HCT116 (cell line): Measurements from ENCODE around the gene PRSS33. TPM values are rescaled to one million over a fixed set of nuclear protein-coding genes. Genes with fewer than 3 reads are reported as not detected.

ENCODE experiments used
- ATAC-seq: fragments of 200-7000 bp; cut with Tn5 transposase; 2 replicates; pipeline ENCODE4 v1.9.1; 2020; ENCODE audit warnings: mild to moderate bottlenecking, moderate library complexity
- BruUV-seq: library from RNA; stranded (reverse); fragments of 400-500 nt; replicated peaks from 2 replicates; lab custom pipeline; 2021; lab: Mats Ljungman, UMichigan
- CTCF ChIA-PET: fragments of 300-600 bp; sonication (Branson Sonifier 250); formaldehyde crosslinking; loops from one replicate; lab custom pipeline; 2021; ENCODE audit warnings: antibody characterized with exemption; lab: Charles Lee
- POLR2A ChIA-PET: fragments of 300-600, 350-600 bp; sonication (Branson Sonifier 250); formaldehyde crosslinking; loops from one replicate; lab custom pipeline; 2021; ENCODE audit warnings: antibody characterized with exemption; lab: Charles Lee
- RAD21 ChIA-PET, 2 experiments: fragments of 300-600 bp; sonication (Branson Sonifier 250); formaldehyde crosslinking; loops; one replicate each; lab custom pipeline; 2023; ENCODE audit warnings: low total read pairs in 2 of 2; ENCODE audit not compliant: uncharacterized antibody in 2 of 2, unreplicated experiment in 2 of 2, low non-redundant PET in 1 of 2; lab: Charles Lee
- DNase-seq: peaks from one replicate; pipeline ENCODE4 v3.0.0-alpha.2; 2010; ENCODE audit warnings: low read depth, low spot score
- H2AFZ ChIP-seq: fragments of 200-600 bp; shearing (Covaris generic), sonication (generic); 2 replicates; pipeline ENCODE4 v1.6.1; 2017; ENCODE audit warnings: low read depth, mixed run types, mixed read lengths, antibody characterized with exemption, low read length; ENCODE audit not compliant: poor library complexity, severe bottlenecking
- H3K27ac ChIP-seq: 2 replicates; pipeline ENCODE4 v1.5.1; 2012; ENCODE audit warnings: low read depth, low read length
- H3K27me3 ChIP-seq: fragments of 200-600 bp; sonication (generic); 2 replicates; pipeline ENCODE4 v1.6.1; 2016; ENCODE audit warnings: mixed run types, low read length, mixed read lengths; ENCODE audit not compliant: insufficient read depth
- H3K36me3 ChIP-seq, 2 experiments: fragments of 200-500 bp in 1 of 2; fragments of 200-600 bp in 1 of 2; sonication (Bioruptor generic) in 1 of 2; sonication (generic) in 1 of 2; 2 replicates each; pipeline versions ENCODE4 v1.5.1 to v1.6.1; 2014 to 2016; ENCODE audit warnings: low read length in 2 of 2, inconsistent platforms in 1 of 2, mixed read lengths in 1 of 2, mixed run types in 1 of 2; ENCODE audit not compliant: insufficient read depth in 2 of 2, control insufficient read depth in 1 of 2
- H3K4me1 ChIP-seq, 2 experiments: fragments of 200-600 bp in 1 of 2; sonication (generic) in 1 of 2; 2 replicates each; pipeline versions ENCODE4 v1.5.1 to v1.6.1; 2012 to 2017; ENCODE audit warnings: low read length in 2 of 2, inconsistent platforms in 1 of 2, mild to moderate bottlenecking in 1 of 2, mixed read lengths in 1 of 2, mixed run types in 1 of 2, moderate library complexity in 1 of 2; ENCODE audit not compliant: insufficient read depth in 2 of 2, control insufficient read depth in 1 of 2
- H3K4me2 ChIP-seq: fragments of 200-600 bp; sonication (generic); 2 replicates; pipeline ENCODE4 v1.6.1; 2017; ENCODE audit warnings: mixed run types, low read length, mixed read lengths
- H3K4me3 ChIP-seq, 2 experiments: fragments of 200-600 bp in 1 of 2; sonication (generic) in 1 of 2; replicated peaks in 1 of 2; 2 replicates each; pipeline ENCODE4 v1.5.1; 2011 to 2016; ENCODE audit warnings: low read length in 2 of 2, control low read depth in 1 of 2, low read depth in 1 of 2, mild to moderate bottlenecking in 1 of 2, mixed read lengths in 1 of 2, mixed run types in 1 of 2
- H3K79me2 ChIP-seq: fragments of 200-600 bp; sonication (generic); 2 replicates; pipeline ENCODE4 v1.6.1; 2017; ENCODE audit warnings: mild to moderate bottlenecking, mixed run types, low read length, moderate library complexity, mixed read lengths; ENCODE audit not compliant: insufficient read depth
- H3K9ac ChIP-seq: fragments of 200-600 bp; sonication (generic); 2 replicates; pipeline ENCODE4 v1.6.1; 2016; ENCODE audit warnings: low read length, mixed read lengths
- H3K9me2 ChIP-seq: fragments of 200-600 bp; sonication (generic), shearing (Covaris generic); 2 replicates; pipeline ENCODE4 v1.6.1; 2017; ENCODE audit warnings: mixed run types, mild to moderate bottlenecking, moderate library complexity; ENCODE audit not compliant: insufficient read depth
- H3K9me3 ChIP-seq, 2 experiments: fragments of 200-500 bp in 1 of 2; fragments of 200-600 bp in 1 of 2; sonication (Bioruptor generic) in 1 of 2; sonication (generic) in 1 of 2; 2 replicates each; pipeline ENCODE4 v1.6.1; 2014 to 2017; ENCODE audit warnings: low read length in 2 of 2, mixed read lengths in 2 of 2, inconsistent platforms in 1 of 2, low read depth in 1 of 2, mild to moderate bottlenecking in 1 of 2, mixed run types in 1 of 2, moderate library complexity in 1 of 2; ENCODE audit not compliant: control insufficient read depth in 1 of 2, insufficient read depth in 1 of 2
- H4K20me1 ChIP-seq: fragments of 200-600 bp; sonication (generic), shearing (Covaris generic); 2 replicates; pipeline ENCODE4 v1.6.1; 2017; ENCODE audit warnings: mixed run types, mild to moderate bottlenecking, moderate library complexity; ENCODE audit not compliant: insufficient read depth
- CBX3 ChIP-seq: IDR thresholded peaks from 2 replicates; pipeline ENCODE4 v1.6.1; 2012; ENCODE audit warnings: low read depth
- CEBPB ChIP-seq: IDR thresholded peaks from 2 replicates; pipeline ENCODE4 v1.6.1; 2012; ENCODE audit warnings: low read depth
- EGR1 ChIP-seq: IDR thresholded peaks from 2 replicates; pipeline ENCODE4 v1.6.1; 2012; ENCODE audit warnings: low read depth
- ELF1 ChIP-seq: IDR thresholded peaks from 2 replicates; pipeline ENCODE4 v1.6.1; 2012; ENCODE audit warnings: low read depth, borderline replicate concordance
- EZH2phosphoT487 ChIP-seq: fragments of 200-600 bp; IDR thresholded peaks from 2 replicates; pipeline ENCODE4 v1.6.1; 2018; ENCODE audit warnings: antibody characterized with exemption, borderline replicate concordance
- FOSL1 ChIP-seq: IDR thresholded peaks from 2 replicates; pipeline ENCODE4 v1.6.1; 2012; ENCODE audit warnings: low read depth
- JUND ChIP-seq: IDR thresholded peaks from 2 replicates; pipeline ENCODE4 v1.6.1; 2012
- POLR2A ChIP-seq: IDR thresholded peaks from 2 replicates; pipeline ENCODE4 v1.7.0; 2011; ENCODE audit warnings: borderline replicate concordance; ENCODE audit not compliant: insufficient read depth, insufficient read length; ENCODE audit errors: extremely low read depth
- POLR2AphosphoS5 ChIP-seq: IDR thresholded peaks from 2 replicates; pipeline ENCODE4 v1.6.1; 2011; ENCODE audit warnings: mild to moderate bottlenecking, low read depth, low read length, moderate library complexity
- RAD21 ChIP-seq: IDR thresholded peaks from 2 replicates; pipeline ENCODE4 v1.6.1; 2012; ENCODE audit warnings: low read depth, mild to moderate bottlenecking
- SIN3A ChIP-seq: IDR thresholded peaks from 2 replicates; pipeline ENCODE4 v1.6.1; 2012; ENCODE audit warnings: low read depth
- SP1 ChIP-seq: IDR thresholded peaks from 2 replicates; pipeline ENCODE4 v1.6.1; 2012; ENCODE audit warnings: low read depth
- SRF ChIP-seq: IDR thresholded peaks from 2 replicates; pipeline ENCODE4 v1.6.1; 2012; ENCODE audit warnings: low read depth
- TCF7L2 ChIP-seq: IDR thresholded peaks from 2 replicates; pipeline ENCODE4 v1.7.0; 2011; ENCODE audit warnings: borderline replicate concordance, inconsistent platforms; ENCODE audit not compliant: insufficient read depth, insufficient read length; ENCODE audit errors: extremely low read depth
- YY1 ChIP-seq: IDR thresholded peaks from 2 replicates; pipeline ENCODE4 v1.6.1; 2011; ENCODE audit warnings: low read length, low read depth, moderate library complexity, mild to moderate bottlenecking; ENCODE audit not compliant: insufficient replicate concordance; ENCODE audit errors: extremely low read depth
- ZFX ChIP-seq: fragments of 450-650 bp; IDR thresholded peaks from 2 replicates; pipeline ENCODE4 v1.6.1; 2017
- intact Hi-C: fragments of 100-400 bp; cut with micrococcal nuclease; formaldehyde crosslinking; loops from 2 replicates; pipeline ENCODE4 v1.10.0; 2022
- total RNA-seq: library from RNA; stranded (reverse); gene quantifications from one replicate; pipeline ENCODE4 v1.2.1, GENCODE V29; 2021; ENCODE audit not compliant: unreplicated experiment
- TF ChIP-seq, protein P1 (sequence below): IDR thresholded peaks from 2 replicates; pipeline ENCODE4 v1.6.1; 2011; ENCODE audit warnings: mild to moderate bottlenecking, low read length, moderate library complexity; ENCODE audit not compliant: insufficient replicate concordance; ENCODE audit errors: extremely low read depth
- TF ChIP-seq, protein P2 (sequence below): IDR thresholded peaks from 2 replicates; pipeline ENCODE4 v1.6.1; 2012
- TF ChIP-seq, protein P3 (sequence below), 3 experiments: fragments of 200-600 bp in 1 of 3; sonication (generic) in 1 of 3; IDR thresholded peaks in 2 of 3; conservative IDR thresholded peaks in 1 of 3; 2 replicates each; pipeline ENCODE4 v1.5.1; 2012 to 2017; ENCODE audit warnings: low read depth in 2 of 3, low read length in 2 of 3, antibody characterized with exemption in 1 of 3, borderline replicate concordance in 1 of 3, control low read depth in 1 of 3, mild to moderate bottlenecking in 1 of 3, mixed read lengths in 1 of 3, mixed run types in 1 of 3, moderate library complexity in 1 of 3; ENCODE audit not compliant: insufficient read depth in 1 of 3
- TF ChIP-seq, protein P4 (sequence below): IDR thresholded peaks from 2 replicates; pipeline ENCODE4 v1.6.1; 2012; ENCODE audit warnings: low read depth

PRSS33 gene
- total RNA-seq, 1 experiment from 2014 or later: not detected

DNA sequence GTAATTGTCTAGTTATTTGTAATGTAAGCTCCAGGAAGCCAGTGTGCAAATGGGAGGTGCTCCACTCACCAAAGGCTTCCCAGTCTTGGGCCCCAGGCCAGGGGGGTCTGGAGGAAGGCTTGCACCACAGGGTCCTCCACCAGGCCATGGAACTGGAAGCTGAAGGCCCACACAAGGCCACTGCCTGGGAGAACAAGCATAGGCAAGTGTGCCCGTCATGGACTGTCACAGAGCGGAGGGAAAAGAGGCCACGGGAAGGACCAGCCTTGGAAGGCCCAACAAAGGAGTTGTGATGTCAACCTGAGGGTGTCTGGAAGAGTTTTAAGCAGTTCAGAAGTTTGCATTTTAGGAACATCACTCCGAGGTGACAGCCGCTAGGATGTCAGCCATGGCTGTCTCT, 37.9 kb downstream of the PRSS33 start:
- H3K9me3 ChIP-seq: no peaks in the 10 kb centered on the region
- peaks cover 9% of the 10 kb centered on the region; the same call in 1 of the 2 replicates for H4K20me1 ChIP-seq
- ChIA-PET POLR2A (no interaction called here), RAD21 (no interaction called here), CTCF (no interaction called here)
- DNase-seq (no peak), ATAC-seq (no peak)
- H3K79me2 ChIP-seq: peaks cover 33% of the 10 kb centered on the region
- no TSS peak for BruUV-seq
- H3K9me2 ChIP-seq: no peaks in the 10 kb centered on the region
- no peak overlapping the region for H3K27ac ChIP-seq
- H3K4me2 ChIP-seq: no peak overlapping the region
- H2AFZ ChIP-seq: no peak overlapping the region
- no peak overlapping the region for H3K4me3 ChIP-seq
- peaks cover 14 to 26% of the 10 kb centered on the region in 2 experiments for H3K4me1 ChIP-seq
- intact Hi-C loops: no loop called here
- H3K27me3 ChIP-seq: no peaks in the 10 kb centered on the region
- H3K9ac ChIP-seq: no peak overlapping the region
- no peak for TF ChIP-seq TCF7L2
- no peak for TF ChIP-seq CBX3
- no peak for TF ChIP-seq RAD21
- no peak for TF ChIP-seq POLR2A
- TF ChIP-seq, protein P1, sequence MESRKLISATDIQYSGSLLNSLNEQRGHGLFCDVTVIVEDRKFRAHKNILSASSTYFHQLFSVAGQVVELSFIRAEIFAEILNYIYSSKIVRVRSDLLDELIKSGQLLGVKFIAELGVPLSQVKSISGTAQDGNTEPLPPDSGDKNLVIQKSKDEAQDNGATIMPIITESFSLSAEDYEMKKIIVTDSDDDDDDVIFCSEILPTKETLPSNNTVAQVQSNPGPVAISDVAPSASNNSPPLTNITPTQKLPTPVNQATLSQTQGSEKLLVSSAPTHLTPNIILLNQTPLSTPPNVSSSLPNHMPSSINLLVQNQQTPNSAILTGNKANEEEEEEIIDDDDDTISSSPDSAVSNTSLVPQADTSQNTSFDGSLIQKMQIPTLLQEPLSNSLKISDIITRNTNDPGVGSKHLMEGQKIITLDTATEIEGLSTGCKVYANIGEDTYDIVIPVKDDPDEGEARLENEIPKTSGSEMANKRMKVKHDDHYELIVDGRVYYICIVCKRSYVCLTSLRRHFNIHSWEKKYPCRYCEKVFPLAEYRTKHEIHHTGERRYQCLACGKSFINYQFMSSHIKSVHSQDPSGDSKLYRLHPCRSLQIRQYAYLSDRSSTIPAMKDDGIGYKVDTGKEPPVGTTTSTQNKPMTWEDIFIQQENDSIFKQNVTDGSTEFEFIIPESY: no peak
- no peak for TF ChIP-seq YY1
- TF ChIP-seq CEBPB: no peak
- TF ChIP-seq SP1: no peak
- TF ChIP-seq POLR2AphosphoS5: no peak
- no peak for TF ChIP-seq SRF
- no peak for TF ChIP-seq FOSL1
- TF ChIP-seq EGR1: no peak
- TF ChIP-seq ELF1: no peak
- TF ChIP-seq, protein P2, sequence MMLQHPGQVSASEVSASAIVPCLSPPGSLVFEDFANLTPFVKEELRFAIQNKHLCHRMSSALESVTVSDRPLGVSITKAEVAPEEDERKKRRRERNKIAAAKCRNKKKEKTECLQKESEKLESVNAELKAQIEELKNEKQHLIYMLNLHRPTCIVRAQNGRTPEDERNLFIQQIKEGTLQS: no peak
- TF ChIP-seq EZH2phosphoT487: no peak
- no peak for TF ChIP-seq ZFX
- TF ChIP-seq SIN3A: no peak
- TF ChIP-seq, protein P3, sequence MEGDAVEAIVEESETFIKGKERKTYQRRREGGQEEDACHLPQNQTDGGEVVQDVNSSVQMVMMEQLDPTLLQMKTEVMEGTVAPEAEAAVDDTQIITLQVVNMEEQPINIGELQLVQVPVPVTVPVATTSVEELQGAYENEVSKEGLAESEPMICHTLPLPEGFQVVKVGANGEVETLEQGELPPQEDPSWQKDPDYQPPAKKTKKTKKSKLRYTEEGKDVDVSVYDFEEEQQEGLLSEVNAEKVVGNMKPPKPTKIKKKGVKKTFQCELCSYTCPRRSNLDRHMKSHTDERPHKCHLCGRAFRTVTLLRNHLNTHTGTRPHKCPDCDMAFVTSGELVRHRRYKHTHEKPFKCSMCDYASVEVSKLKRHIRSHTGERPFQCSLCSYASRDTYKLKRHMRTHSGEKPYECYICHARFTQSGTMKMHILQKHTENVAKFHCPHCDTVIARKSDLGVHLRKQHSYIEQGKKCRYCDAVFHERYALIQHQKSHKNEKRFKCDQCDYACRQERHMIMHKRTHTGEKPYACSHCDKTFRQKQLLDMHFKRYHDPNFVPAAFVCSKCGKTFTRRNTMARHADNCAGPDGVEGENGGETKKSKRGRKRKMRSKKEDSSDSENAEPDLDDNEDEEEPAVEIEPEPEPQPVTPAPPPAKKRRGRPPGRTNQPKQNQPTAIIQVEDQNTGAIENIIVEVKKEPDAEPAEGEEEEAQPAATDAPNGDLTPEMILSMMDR (IDR thresholded peaks at IDR 0.05 in 2 of 3, conservative IDR thresholded peaks at IDR 0.05 in 1 of 3; ENCODE audit: borderline replicate concordance in 1 of 3, insufficient read depth in 1 of 3, low read depth in 2 of 3, low read length in 2 of 3): no peak
- TF ChIP-seq, protein P4, sequence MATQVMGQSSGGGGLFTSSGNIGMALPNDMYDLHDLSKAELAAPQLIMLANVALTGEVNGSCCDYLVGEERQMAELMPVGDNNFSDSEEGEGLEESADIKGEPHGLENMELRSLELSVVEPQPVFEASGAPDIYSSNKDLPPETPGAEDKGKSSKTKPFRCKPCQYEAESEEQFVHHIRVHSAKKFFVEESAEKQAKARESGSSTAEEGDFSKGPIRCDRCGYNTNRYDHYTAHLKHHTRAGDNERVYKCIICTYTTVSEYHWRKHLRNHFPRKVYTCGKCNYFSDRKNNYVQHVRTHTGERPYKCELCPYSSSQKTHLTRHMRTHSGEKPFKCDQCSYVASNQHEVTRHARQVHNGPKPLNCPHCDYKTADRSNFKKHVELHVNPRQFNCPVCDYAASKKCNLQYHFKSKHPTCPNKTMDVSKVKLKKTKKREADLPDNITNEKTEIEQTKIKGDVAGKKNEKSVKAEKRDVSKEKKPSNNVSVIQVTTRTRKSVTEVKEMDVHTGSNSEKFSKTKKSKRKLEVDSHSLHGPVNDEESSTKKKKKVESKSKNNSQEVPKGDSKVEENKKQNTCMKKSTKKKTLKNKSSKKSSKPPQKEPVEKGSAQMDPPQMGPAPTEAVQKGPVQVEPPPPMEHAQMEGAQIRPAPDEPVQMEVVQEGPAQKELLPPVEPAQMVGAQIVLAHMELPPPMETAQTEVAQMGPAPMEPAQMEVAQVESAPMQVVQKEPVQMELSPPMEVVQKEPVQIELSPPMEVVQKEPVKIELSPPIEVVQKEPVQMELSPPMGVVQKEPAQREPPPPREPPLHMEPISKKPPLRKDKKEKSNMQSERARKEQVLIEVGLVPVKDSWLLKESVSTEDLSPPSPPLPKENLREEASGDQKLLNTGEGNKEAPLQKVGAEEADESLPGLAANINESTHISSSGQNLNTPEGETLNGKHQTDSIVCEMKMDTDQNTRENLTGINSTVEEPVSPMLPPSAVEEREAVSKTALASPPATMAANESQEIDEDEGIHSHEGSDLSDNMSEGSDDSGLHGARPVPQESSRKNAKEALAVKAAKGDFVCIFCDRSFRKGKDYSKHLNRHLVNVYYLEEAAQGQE: no peak
- no peak for TF ChIP-seq JUND
- peaks cover 0 to 3% of the 10 kb centered on the region in 2 experiments; a peak in 2 of 4 replicates for H3K36me3 ChIP-seq
